GM19463 (cell line): ENCODE results near the gene SLC22A5.
A peak's percentile ranks its signal among the peaks of the same experiment; 100 is the strongest.
"Not testable (repeated sequence)": the region's sequence is repeated elsewhere in the genome, so short reads cannot be mapped to it uniquely, and the experiment has no call there.

ENCODE experiments used
- ATAC-seq: cut with Tn5 transposase; IDR thresholded peaks from one replicate; pipeline ENCODE4 v1.9.1; 2021; ENCODE audit warnings: mild to moderate bottlenecking, moderate library complexity; ENCODE audit not compliant: unreplicated experiment

The SLC22A5 gene

DNA sequence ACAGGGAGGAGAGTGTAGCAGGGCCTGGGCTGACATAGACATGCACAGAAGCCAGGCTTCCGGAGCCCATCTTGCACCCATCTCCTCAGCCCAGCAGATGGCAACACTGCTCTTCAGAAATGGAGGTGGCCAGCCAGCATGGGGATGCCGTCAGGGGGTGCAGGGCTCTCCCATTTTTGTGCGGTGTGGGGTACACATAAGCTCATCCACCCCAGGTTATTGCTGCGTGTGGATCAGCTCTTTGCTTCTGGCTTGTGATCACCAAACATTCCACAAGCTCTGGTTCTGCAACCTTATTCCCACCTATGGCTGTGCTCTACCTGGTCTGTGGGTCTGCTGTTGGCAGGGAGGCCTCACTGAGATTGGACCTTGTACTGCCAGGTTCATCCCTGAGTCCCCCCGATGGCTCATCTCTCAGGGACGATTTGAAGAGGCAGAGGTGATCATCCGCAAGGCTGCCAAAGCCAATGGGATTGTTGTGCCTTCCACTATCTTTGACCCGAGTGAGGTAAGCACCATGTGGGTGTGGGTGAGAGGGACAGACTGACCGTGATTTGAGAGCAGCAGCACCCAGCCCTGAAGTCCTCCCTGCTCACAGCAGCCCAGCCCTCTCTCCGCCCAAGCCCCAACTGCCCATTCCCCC is 17.3 kb downstream of the SLC22A5 start:
- peak; percentile 86 for ATAC-seq

DNA sequence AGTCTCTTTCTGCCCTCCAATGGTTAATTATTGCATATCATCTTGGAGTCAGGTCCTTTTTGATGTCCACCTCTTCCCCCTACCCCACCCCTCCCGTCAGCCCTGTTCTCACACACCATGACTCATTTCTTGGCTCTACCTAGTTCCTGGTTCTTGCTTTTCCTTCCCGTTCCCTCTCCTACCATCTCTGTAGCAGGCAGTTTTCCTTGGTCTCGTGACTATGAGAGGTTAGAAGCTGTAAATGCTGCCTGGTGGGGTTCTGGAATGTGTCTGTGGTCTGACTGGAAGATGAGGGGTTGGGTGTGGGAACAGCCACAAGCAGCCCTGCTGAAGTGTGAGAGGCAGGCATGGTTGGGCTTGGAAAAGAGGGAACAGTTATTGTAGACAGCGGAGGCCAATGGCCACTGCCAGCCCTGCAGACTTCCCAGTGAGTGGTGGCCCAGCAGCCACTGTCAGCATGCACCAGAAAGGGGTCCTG is 18.2 kb downstream of the SLC22A5 start:
- ATAC-seq: no peak

DNA sequence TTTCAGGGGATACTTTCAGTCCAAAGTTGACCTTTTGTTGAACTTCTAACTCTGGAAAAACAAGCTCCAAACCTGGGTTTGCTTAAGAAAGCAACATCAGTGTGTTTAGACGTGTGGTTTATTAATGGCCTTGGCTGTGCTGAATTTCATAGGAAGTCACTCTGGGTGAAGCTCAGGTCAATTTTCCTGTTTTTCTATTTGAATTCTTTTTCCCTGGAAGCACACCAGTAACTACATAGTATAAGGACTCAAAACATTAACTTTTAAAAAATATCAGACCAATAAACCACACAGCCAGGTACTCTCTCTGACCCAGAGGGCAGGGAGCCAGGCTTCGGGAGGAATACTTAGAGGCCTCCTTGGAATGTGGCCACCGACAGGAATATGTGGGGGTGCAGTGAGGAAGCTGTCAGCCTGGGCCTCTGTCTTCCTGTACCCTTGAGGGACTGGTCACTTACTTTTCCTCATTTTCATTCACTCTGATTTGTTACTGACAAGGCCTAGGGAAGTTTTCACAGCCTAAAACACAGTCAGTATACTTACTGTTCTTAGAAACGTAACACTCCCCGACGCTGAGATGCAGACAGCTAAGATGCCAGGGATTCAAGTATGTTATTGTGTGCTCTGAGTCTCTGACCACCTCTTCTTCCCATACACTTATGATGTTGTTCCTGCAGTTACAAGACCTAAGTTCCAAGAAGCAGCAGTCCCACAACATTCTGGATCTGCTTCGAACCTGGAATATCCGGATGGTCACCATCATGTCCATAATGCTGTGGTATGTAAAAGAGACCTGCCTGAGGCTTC is 18.9 kb downstream of the SLC22A5 start:
- no peak for ATAC-seq

DNA sequence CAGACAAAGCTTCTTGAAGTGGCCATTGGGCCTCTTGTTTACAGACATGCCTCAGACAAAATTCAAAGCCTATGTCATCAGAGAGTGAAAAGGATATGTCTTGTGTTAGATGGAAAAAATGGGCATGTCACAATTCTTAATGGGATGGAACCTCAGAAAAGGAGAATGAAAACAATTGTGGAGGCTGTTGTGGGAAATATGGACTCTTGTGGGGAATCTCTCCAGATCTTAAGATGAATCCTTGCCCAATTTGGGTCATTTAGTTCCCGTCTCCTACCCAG is 19.5 kb downstream of the SLC22A5 start:
- no peak for ATAC-seq

DNA sequence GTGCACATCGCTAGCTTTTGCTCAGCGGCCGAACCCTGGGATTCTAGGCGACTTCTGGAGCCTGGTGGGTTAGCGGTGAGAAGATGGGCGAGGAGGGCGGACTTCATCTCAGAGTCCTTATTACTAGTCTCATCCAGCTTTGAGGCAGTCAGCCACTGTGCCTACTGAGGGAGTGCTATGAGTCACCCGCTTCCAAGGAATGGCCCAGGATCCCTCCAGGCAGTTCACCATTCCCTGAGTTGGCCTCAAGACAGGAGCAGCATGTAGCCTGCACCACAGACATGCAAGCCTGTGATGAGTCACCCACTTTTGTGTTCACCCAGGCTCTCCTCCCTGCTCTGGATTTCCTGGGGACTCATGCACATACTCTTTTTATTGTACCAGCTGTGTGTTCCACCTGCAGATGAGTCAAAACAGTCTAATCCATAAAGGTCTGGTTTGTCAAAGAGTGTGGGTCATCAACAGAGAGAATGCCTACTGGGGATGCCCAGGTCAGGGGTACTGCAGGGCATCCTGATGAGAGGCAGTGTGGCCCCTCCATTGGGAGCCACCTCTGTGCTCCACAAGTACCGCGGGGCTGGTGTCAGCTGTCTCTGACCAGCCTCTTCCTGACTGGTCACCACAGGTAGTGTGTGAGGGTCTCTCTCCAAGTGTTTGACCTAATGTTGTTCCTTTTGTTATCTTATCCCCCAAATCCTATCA is 20.2 kb downstream of the SLC22A5 start:
- no peak for ATAC-seq

DNA sequence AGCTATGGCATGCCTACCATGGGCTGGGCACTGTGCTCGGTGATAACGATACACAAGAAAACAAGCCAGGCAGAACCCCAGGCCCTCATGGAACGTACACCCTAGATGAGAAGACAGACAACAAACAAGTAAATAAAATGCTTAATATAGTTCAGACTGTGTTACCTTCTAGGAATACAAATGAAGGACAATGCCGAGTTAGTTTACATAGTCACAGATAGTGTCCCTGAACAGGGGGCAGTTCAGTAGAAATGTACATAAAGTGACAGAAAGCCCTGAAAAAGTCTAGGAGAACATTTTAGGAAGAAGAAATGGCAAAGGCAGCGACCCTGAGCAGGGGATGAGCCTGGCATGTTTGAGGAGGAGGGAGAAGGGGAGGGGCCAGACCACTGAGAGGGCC is 21.7 kb downstream of the SLC22A5 start:
- no peak for ATAC-seq

DNA sequence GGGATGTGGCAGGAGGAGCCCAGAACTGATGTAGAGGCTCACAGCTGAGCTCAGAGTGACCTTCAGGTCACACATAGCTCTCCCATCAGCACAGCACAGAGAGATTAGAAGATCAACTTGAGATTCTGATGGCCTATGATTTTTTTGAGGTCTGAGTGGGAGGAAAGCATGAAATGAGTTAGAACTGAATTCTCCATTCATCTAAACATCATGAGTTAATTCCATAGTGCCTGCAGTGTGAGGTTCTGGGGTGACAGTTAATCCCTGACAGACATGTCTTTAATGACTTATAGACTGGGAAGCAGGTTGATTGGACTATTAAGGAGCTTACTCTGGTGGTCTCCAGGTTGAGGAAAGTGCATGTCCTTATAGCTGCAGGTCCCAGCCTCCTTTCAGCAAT is 22.4 kb downstream of the SLC22A5 start:
- ATAC-seq: no peak

DNA sequence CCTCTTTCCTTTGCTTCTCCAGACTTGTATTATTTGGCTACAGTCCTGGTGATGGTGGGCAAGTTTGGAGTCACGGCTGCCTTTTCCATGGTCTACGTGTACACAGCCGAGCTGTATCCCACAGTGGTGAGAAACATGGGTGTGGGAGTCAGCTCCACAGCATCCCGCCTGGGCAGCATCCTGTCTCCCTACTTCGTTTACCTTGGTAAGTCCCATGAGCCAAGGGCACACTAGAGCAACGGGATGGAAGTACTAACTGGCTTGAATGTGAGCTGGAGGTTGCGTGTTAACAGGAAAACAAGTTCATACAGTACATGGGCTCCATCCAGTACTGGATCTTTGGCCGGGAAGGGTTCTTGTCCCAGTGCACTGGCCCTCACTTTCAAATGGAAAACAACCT is 22.9 kb downstream of the SLC22A5 start:
- no peak for ATAC-seq

DNA sequence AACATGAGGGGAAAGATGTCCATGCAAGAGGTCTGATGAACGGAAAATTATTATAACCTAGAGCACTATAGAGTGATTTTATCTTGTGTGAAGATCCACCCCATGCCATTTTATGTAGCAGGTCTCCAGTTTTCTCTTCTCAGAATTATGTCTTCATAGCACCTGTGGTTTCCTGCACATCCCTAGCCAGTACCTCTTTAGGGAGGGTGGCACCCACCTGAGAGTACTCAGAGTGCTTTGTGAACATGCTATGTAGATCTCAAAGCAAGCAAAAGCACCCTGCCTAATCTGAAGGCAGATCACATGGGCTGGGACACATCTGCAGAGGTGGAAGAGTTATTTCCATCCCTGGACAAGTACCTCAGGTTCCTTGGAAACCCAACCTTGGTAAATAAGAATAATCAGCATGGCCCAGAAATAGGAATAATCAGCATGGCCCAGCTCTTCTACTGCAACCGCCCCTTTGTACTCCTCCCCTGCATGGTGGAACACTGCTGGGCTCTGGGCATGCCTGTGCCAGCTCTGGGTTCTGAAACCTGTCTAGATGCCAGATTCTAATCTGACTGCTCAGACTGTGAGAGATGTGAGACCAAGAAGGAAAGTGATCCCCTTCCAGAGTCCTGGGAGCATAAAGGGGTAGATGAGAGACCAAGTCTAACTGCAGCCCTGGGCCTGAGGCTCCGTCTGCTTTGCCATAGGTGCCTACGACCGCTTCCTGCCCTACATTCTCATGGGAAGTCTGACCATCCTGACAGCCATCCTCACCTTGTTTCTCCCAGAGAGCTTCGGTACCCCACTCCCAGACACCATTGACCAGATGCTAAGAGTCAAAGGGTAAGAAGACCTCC is 23.7 kb downstream of the SLC22A5 start:
- ATAC-seq: no peak

DNA sequence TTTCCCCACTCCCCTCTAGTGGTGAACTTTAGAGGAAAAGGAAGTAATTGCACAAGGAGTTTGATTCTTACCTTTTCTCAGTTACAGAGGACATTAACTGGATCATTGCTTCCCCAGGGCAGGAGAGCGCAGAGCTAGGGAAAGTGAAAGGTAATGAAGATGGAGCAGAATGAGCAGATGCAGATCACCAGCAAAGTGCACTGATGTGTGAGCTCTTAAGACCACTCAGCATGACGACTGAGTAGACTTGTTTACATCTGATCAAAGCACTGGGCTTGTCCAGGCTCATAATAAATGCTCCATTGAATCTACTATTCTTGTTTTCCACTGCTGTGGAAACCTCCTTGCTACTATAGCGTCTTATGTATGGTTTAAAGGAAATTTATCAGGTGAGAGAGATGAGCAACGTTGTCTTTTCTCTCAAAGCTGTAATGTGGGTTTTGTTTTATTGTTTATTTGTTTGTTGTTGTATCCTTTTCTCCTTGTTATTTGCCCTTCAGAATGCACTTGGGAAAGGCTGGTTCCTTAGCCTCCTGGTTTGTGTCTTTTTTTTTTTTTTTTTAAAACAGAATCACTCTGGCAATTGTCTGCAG is 25.3 kb downstream of the SLC22A5 start:
- ATAC-seq: peak; percentile 77

DNA sequence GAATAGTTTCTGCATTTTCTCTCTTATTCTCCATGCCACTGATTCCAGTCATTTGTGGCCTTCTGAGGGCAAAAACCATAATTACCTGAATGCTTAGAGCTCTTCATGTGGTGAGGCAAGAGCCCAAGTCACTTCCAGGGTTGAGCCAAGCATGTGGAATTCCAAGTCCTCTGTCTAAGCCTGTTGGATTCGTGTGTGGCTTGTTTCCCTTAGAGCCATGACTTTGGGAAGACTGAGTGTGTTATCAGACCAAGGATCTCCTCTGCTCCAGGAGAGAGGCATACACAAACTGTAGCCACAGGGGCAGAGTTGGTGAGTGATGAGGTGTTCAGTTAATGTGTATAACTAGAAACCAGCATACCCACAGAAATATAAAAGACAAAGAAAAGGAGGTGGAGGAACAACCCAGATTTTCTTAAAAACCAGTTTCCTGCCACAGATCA is 27.1 kb downstream of the SLC22A5 start:
- no peak for ATAC-seq

DNA sequence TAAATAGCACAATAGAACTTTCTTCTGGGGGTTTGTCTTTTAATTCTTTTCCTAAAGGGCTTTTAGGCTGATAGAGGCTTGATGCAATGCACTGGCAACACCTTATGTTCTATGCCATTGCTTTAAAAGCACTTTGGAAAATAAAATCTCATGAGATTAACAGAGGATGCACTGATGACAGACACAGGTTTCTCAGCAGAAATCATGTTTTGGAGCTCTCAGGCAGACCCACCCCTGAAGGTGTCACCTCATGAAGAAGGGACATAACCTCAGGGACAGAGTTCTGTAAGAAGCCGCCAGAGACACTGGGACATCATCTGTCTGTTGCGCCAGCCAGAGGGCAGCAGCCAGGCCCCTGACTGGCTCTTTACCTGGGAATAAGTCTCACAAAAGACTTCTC is 27.7 kb downstream of the SLC22A5 start:
- ATAC-seq: no peak

DNA sequence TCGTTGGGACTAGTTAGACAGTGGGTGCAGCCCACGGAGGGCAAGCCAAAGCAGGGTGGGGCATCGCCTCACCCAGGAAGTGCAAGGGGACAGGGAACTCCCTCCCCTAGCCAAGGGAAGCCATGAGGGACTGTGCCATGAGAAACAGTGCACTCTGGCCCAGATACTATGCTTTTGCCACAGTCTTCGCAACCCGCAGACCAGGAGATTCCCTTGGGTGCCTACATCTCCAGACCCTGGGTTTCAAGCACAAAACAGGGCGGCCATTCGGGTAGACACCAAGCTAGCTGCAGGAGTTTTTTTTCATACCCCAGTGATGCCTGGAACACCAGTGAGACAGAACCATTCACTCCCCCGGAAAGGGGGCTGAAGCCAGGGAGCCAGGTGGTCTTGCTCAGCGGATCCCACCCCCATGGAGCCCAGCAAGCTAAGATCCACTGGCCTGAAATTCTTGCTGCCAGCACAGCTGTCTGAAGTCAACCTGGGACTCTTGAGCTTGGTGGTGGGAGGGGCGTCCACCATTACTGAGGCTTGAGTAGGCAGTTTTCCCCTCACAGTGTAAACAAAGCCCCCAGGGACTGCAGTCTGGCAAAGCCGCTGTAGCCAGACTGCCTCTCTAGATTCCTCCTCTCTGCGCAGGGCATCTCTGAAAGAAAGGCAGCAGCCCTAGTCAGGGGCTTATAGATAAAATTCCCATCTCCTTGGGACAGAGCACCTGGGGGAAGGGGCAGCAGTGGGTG is 28.6 kb downstream of the SLC22A5 start:
- ATAC-seq: not testable (repeated sequence)

DNA sequence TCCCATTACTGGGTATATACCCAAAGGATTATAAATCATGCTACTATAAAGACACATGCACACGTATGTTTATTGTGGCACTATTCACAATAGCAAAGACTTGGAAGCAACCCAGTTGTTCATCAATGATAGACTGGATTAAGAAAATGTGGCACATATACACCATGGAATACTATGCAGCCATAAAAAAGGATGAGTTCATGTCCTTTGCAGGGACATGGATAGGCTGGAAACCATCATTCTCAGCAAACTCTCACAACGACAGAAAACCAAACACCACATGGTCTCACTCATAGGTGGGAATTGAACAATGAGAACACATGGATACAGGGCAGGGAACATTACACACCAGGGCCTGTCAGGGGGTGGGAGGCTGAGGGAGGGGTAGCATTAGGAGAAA is 34.5 kb downstream of the SLC22A5 start:
- not testable (repeated sequence) for ATAC-seq

DNA sequence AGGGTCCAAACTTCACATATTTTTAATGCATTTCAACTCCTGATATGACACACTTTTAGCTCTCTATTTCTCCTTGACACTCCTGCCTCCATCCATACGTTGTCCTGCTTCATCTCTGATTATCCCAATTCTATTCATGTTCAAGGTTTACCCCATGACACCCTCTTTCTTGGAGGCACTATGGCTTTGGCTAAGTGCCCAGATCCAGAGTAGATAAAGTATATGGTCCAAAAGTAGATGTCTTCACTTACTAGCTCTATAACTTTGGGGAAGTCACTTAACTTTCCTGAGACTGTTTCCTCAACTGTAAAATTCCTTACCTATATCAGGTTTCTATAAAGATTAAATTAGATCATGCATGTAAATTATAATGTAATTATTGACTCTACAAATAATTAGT is 36.1 kb downstream of the SLC22A5 start:
- no peak for ATAC-seq

DNA sequence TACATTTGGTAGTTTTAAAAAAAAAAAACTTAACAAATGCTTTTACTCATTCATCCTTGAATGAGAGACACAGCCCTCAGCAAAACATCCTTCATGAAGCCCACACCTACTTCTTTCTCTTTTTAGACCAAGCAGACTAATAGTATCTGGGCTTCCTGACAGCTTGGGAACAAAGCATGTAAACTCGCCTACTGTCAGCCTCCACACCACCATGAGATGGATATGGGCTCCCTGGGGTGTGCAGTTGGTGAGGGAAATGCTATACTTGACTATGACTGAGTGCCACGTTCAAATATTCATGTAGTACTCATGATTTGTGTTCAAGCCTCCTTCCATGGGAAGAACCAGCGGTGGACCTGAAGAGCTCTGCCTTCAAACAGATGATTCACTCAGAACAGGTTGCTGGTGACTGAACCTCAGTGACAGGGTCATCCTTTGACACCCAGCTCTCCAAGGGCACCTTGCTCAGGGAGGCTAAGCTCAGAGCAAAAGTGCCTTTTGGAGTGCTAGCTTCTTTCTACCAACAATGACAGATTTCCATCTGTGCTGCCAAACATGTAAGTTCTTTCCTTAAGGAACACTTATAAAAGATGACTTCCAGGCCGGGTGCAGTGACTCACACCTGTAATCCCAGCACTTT is 36.8 kb downstream of the SLC22A5 start:
- no peak for ATAC-seq

DNA sequence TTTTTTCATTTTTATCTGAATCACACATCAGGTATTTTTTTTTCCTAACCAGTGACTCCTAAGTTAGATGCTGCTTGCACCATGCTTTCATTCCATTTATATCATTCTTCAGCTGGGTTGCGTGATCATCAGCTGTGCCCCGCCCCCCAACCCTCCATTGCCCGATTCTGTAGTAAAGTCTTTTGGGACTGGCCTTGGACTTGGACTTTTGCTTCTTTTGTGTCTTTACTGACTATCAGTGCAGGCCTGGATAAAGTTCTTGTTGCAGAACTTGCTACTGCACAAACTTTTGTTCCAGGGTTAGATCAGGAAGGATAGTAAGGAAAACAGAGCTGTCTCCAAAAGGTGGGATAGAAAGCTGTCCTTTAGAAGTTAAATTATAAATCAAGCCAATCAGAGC is 38.5 kb downstream of the SLC22A5 start:
- no peak for ATAC-seq

DNA sequence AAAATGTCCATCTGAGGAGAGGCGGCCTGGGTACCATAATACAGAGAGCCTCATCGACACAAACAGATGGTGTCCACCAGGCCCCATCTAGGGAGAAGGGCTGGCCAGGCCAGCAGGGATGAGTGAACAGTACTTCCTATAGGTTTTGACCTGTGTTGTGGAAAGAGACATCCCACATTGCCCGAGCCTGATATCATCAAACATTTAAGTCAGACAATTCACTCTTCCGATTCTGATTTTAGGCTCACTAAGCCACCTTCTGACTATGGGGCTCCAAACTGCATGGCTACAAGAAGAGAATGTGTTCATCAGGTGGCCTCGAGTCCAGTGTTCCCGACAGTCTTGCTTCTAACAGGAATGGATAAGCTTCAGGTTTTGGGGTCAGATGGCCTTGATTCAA is 38.9 kb downstream of the SLC22A5 start:
- no peak for ATAC-seq

DNA sequence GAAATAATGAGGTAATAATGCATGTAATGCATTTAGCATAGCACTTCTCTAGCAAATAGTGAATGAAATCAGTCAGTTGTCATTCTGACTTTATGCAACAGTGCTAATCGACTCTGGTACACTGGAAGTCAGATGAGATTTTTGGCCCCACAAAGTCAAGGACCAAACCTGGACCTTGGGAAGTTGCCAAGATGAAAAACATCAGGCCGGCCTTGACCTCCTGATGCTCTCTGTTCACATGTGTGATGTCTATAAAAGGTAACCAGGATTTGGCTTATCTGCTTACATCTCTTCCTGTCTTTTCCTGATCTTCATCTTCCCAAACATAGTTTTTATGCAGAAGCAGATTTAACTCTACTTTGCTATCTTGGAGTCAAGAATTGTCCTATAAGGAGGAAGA is 39.5 kb downstream of the SLC22A5 start:
- no peak for ATAC-seq
